NCI-H2196 (cell line): Measurements from ENCODE around the gene CNOT2.
"Not testable (repeated sequence)": the region's sequence is repeated elsewhere in the genome, so short reads cannot be mapped to it uniquely, and the experiment has no call there.

Experiments used
- DNase-seq: peaks from one replicate; lab custom pipeline; 2025; ENCODE audit not compliant: unreplicated experiment; lab: John Stamatoyannopoulos, UW

CNOT2 gene

GRCh38 chr12:70304684-70305555, 61.7 kb downstream of the CNOT2 start:
- not testable (repeated sequence) for DNase-seq

- DNase-seq = no peak
Observed at GRCh38 chr12:70305794-70306193, 62.6 kb downstream of the CNOT2 start.

- no peak for DNase-seq
Observed at GRCh38 chr12:70306676-70307075, 63.4 kb downstream of the CNOT2 start.

- no peak for DNase-seq
Observed at GRCh38 chr12:70307868-70308267, 64.6 kb downstream of the CNOT2 start.

GRCh38 chr12:70309348-70309747, 66.1 kb downstream of the CNOT2 start:
- no peak for DNase-seq

- no peak for DNase-seq
Observed at GRCh38 chr12:70314145-70314544, 70.9 kb downstream of the CNOT2 start.

GRCh38 chr12:70317781-70318180, 74.5 kb downstream of the CNOT2 start:
- DNase-seq = no peak

- DNase-seq = no peak
Observed at GRCh38 chr12:70319605-70320004, 76.4 kb downstream of the CNOT2 start.

GRCh38 chr12:70321191-70321590, 78.0 kb downstream of the CNOT2 start:
- no peak for DNase-seq

GRCh38 chr12:70327541-70327940, 84.3 kb downstream of the CNOT2 start:
- DNase-seq = no peak

GRCh38 chr12:70329728-70330127, 86.5 kb downstream of the CNOT2 start:
- no peak for DNase-seq

- DNase-seq = no peak
Observed at GRCh38 chr12:70330158-70330557, 86.9 kb downstream of the CNOT2 start.

- DNase-seq = no peak
Observed at GRCh38 chr12:70332236-70332635, 89.0 kb downstream of the CNOT2 start.

- no peak for DNase-seq
Observed at GRCh38 chr12:70334742-70335141, 91.5 kb downstream of the CNOT2 start.

- no peak for DNase-seq
Observed at GRCh38 chr12:70338531-70338930, 95.3 kb downstream of the CNOT2 start.

GRCh38 chr12:70351076-70351475, 107.8 kb downstream of the CNOT2 start:
- DNase-seq = no peak

- no peak for DNase-seq
Observed at GRCh38 chr12:70353780-70354660, 110.8 kb downstream of the CNOT2 start.

- no peak for DNase-seq
Observed at GRCh38 chr12:70354787-70355186, 111.6 kb downstream of the CNOT2 start.

- DNase-seq = no peak
Observed at GRCh38 chr12:70355972-70356371, 112.7 kb downstream of the CNOT2 start.

GRCh38 chr12:70359458-70360197, 116.4 kb downstream of the CNOT2 start:
- no peak for DNase-seq

- no peak for DNase-seq
Observed at GRCh38 chr12:70360218-70360617, 117.0 kb downstream of the CNOT2 start.
